Measurements from ENCODE around the gene ABCC4.

ABCC4 gene

DNA sequence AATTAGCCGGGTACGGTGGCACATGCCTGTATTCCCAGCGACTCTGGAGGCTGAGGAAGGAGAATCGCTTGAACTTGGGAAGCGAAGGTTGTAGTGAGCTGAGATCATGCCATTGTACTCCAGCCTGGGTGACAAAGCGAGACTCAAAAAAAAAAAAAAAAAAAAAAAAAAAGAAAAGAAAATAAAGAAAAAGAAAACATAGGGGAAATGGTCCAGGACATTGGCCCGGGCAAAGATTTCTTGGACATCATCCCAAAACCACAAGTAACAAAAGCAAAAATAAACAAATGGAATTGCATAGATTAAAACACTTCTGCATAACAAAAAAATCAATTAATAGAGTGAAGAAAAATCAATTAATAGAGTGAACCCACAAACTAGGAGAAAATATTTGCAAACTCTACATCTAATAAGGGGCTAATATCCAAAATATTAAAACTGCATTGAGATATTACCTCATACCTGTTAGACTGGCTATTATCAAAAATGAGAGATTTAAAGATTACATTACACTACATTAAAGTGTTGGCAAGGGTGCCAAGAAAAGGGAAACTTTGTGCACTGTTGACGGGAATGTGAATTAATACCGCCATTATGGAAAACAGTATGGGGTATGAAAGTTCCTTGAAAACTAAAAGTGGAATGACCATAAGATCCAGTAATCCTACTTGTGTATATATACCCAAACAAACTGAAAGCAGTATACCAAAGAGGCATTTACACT, 18.5 kb upstream of the ABCC4 start:
- Histone ChIP-seq H3K9ac (ENCODE audit: low read length) (no peak overlapping the region), H3K4me3 (ENCODE audit: low read length) (no peak overlapping the region), H2AFZ (ENCODE audit: low read depth, low read length) (no peak overlapping the region), H3K27ac (ENCODE audit: low read length) (no peak overlapping the region), H3K79me2 (ENCODE audit: low read length) (no peaks in the 10 kb centered on the region), H3K9me3 (ENCODE audit: insufficient read depth, low read length) (no peaks in the 10 kb centered on the region), H3K27me3 (ENCODE audit: low read depth, low read length) (peaks cover 2% of the 10 kb centered on the region; the same call in 1 of the 2 replicates), H4K20me1 (ENCODE audit: insufficient read depth, low read length) (no peaks in the 10 kb centered on the region), H3K4me2 (ENCODE audit: low read length) (no peak overlapping the region), H3K4me1 (ENCODE audit: low read length) (no peaks in the 10 kb centered on the region), H3K36me3 (replicated peaks; ENCODE audit: low read depth, low read length) (no peaks in the 10 kb centered on the region)
- no peak for TF ChIP-seq EZH2phosphoT487 (IDR thresholded peaks at IDR 0.05; ENCODE audit: low read depth)
- TF ChIP-seq, protein P1, sequence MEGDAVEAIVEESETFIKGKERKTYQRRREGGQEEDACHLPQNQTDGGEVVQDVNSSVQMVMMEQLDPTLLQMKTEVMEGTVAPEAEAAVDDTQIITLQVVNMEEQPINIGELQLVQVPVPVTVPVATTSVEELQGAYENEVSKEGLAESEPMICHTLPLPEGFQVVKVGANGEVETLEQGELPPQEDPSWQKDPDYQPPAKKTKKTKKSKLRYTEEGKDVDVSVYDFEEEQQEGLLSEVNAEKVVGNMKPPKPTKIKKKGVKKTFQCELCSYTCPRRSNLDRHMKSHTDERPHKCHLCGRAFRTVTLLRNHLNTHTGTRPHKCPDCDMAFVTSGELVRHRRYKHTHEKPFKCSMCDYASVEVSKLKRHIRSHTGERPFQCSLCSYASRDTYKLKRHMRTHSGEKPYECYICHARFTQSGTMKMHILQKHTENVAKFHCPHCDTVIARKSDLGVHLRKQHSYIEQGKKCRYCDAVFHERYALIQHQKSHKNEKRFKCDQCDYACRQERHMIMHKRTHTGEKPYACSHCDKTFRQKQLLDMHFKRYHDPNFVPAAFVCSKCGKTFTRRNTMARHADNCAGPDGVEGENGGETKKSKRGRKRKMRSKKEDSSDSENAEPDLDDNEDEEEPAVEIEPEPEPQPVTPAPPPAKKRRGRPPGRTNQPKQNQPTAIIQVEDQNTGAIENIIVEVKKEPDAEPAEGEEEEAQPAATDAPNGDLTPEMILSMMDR (IDR thresholded peaks at IDR 0.05; ENCODE audit: low read depth, low read length), result no peak

DNA sequence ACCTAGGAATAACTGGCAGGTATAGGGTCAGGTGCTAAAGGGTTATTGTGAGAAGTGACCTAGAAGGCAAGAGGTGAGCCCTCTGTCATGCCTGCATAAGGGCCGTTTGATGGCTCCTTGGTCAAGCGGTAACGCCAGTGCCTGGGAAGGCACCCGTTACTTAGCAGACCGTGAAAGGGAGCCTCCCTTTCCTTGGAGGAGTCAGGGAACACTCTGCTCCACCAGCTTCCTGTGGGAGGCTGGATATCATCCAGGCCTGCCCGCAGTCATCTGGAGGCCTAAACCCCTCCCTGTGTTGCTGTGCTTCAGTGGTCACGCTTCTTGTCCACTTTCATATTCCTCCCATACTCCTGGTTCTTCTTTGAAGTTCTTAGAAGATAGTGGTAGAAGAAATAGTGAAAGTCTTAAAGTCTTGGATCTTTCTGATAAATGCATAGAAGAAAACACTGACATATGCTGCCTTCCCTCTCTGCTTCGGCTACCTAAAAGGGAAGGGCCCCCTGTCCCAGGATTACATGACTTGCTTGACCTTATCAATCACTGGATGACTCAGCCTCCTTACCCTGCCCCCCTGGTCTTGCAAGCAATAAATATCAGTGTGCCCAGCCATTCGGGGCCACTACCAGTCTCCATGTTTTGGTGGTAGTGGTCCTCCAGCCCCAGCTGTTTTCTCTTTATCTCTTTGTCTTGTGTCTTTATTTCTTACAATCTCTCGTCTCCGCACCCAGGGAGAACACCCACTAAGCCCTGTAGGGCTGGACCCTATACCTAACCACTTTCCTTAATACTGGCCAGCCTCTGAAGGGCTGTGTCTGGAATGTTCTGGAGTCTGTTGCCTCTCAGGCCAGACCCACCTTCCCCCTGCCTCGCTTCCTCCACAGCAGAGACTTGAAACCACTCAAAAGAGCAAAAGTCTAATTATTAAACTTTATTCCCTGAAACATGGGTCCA, 16.1 kb upstream of the ABCC4 start:
- Histone ChIP-seq H3K4me1 (ENCODE audit: low read length) (no peaks in the 10 kb centered on the region), H3K27me3 (ENCODE audit: low read depth, low read length) (peaks cover 7% of the 10 kb centered on the region; the same call in 1 of the 2 replicates), H3K4me2 (ENCODE audit: low read length) (no peak overlapping the region), H3K79me2 (ENCODE audit: low read length) (no peaks in the 10 kb centered on the region), H2AFZ (ENCODE audit: low read depth, low read length) (no peak overlapping the region), H3K27ac (ENCODE audit: low read length) (no peak overlapping the region), H3K36me3 (replicated peaks; ENCODE audit: low read depth, low read length) (no peaks in the 10 kb centered on the region), H3K9ac (ENCODE audit: low read length) (no peak overlapping the region), H3K4me3 (ENCODE audit: low read length) (no peak overlapping the region), H4K20me1 (ENCODE audit: insufficient read depth, low read length) (no peaks in the 10 kb centered on the region), H3K9me3 (ENCODE audit: insufficient read depth, low read length) (no peaks in the 10 kb centered on the region)
- TF ChIP-seq, protein P1 (IDR thresholded peaks at IDR 0.05; ENCODE audit: low read depth, low read length), result no peak
- no peak for TF ChIP-seq EZH2phosphoT487 (IDR thresholded peaks at IDR 0.05; ENCODE audit: low read depth)

DNA sequence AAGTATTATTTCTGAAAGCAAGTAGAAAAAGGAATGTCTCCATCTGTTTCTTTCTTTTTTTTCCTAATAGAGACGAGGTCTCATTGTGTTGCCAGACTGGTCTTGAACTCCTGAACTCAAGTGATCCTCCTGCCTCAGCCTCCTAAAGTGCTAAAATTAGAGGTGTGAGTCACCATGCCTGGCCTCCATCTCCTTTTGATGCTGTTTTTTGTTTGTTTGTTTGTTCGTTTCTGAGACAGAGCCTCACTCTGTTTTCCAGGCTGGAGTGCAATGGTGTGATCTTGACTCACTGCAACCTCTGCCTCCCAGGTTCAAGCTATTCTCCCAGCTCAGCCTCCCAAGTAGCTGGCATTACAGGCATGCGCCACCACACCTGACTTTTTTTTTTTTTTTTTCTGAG, 14.5 kb upstream of the ABCC4 start:
- TF ChIP-seq, protein P1 (IDR thresholded peaks at IDR 0.05; ENCODE audit: low read depth, low read length), result no peak
- no peak for TF ChIP-seq EZH2phosphoT487 (IDR thresholded peaks at IDR 0.05; ENCODE audit: low read depth)
- no peak overlapping the region for H3K27ac ChIP-seq (ENCODE audit: low read length)
- H3K9ac ChIP-seq (ENCODE audit: low read length), result no peak overlapping the region
- no peaks in the 10 kb centered on the region for H3K4me1 ChIP-seq (ENCODE audit: low read length)
- H3K79me2 ChIP-seq (ENCODE audit: low read length), result no peaks in the 10 kb centered on the region
- H3K4me2 ChIP-seq (ENCODE audit: low read length), result no peak overlapping the region
- no peak overlapping the region for H3K4me3 ChIP-seq (ENCODE audit: low read length)
- no peaks in the 10 kb centered on the region for H3K36me3 ChIP-seq (replicated peaks; ENCODE audit: low read depth, low read length)
- H3K9me3 ChIP-seq (ENCODE audit: insufficient read depth, low read length), result no peaks in the 10 kb centered on the region
- H3K27me3 ChIP-seq (ENCODE audit: low read depth, low read length), result peaks cover 20% of the 10 kb centered on the region; the same call in 1 of the 2 replicates
- no peaks in the 10 kb centered on the region for H4K20me1 ChIP-seq (ENCODE audit: insufficient read depth, low read length)
- no peak overlapping the region for H2AFZ ChIP-seq (ENCODE audit: low read depth, low read length)

DNA sequence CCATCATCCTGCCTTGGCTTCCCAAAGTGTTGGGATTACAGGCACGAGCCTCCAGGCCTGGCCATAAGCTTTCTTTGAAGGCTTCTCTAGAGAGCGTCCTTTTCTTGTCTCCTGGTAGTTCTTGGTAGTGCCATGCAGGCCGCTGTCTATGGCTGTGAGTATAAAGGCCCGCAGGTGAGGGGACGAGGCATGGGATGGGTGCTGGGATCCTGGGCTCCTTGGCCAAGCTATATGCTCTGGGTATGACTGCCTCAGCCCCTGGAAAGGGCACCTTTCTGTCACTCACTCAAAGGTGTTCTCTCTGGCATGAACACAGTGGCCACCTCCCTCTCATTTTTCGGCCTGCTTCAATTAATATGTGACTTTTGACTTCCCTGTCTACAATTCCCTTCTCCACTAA, 6.3 kb upstream of the ABCC4 start:
- Histone ChIP-seq H3K9ac (ENCODE audit: low read length) (no peak overlapping the region), H3K36me3 (replicated peaks; ENCODE audit: low read depth, low read length) (no peaks in the 10 kb centered on the region), H4K20me1 (ENCODE audit: insufficient read depth, low read length) (no peaks in the 10 kb centered on the region), H3K27ac (ENCODE audit: low read length) (no peak overlapping the region), H3K79me2 (ENCODE audit: low read length) (no peaks in the 10 kb centered on the region), H2AFZ (ENCODE audit: low read depth, low read length) (no peak overlapping the region), H3K4me1 (ENCODE audit: low read length) (no peaks in the 10 kb centered on the region), H3K4me2 (ENCODE audit: low read length) (no peak overlapping the region), H3K9me3 (ENCODE audit: insufficient read depth, low read length) (no peaks in the 10 kb centered on the region), H3K4me3 (ENCODE audit: low read length) (no peak overlapping the region), H3K27me3 (ENCODE audit: low read depth, low read length) (peaks cover 16% of the 10 kb centered on the region; the same call in 1 of the 2 replicates)
- TF ChIP-seq EZH2phosphoT487 (IDR thresholded peaks at IDR 0.05; ENCODE audit: low read depth), result no peak
- TF ChIP-seq, protein P1 (IDR thresholded peaks at IDR 0.05; ENCODE audit: low read depth, low read length), result no peak
